KMS-11 (cell line): ENCODE measurements around the gene NSD1.

Experiments
- H2AFZ ChIP-seq: fragments of 200-600 bp; sonication (generic); 2 replicates; pipeline ENCODE4 v1.6.1; 2016; ENCODE audit warnings: antibody characterized with exemption, mixed run types, low read depth
- H3K27ac ChIP-seq: fragments of 200-600 bp; sonication (generic); 2 replicates; pipeline ENCODE4 v1.6.1; 2016; ENCODE audit warnings: mild to moderate bottlenecking, mixed run types
- H3K27me3 ChIP-seq: fragments of 200-600 bp; sonication (generic); 2 replicates; pipeline ENCODE4 v1.6.1; 2017; ENCODE audit warnings: mild to moderate bottlenecking, low read depth, mixed run types, moderate library complexity; ENCODE audit not compliant: insufficient read depth
- H3K36me3 ChIP-seq: fragments of 200-600 bp; sonication (generic); 2 replicates; pipeline ENCODE4 v1.6.1; 2017; ENCODE audit warnings: mild to moderate bottlenecking, mixed run types; ENCODE audit not compliant: insufficient read depth
- H3K4me1 ChIP-seq: fragments of 200-600 bp; sonication (generic); 2 replicates; pipeline ENCODE4 v1.6.1; 2016; ENCODE audit warnings: mild to moderate bottlenecking, low read depth, mixed run types; ENCODE audit not compliant: poor library complexity, severe bottlenecking
- H3K4me2 ChIP-seq: fragments of 200-600 bp; sonication (generic); 2 replicates; pipeline ENCODE4 v1.7.0; 2016; ENCODE audit warnings: mild to moderate bottlenecking, mixed run types
- H3K4me3 ChIP-seq: fragments of 200-600 bp; sonication (generic); IDR thresholded peaks from 2 replicates; pipeline ENCODE4 v1.6.1; 2017; ENCODE audit warnings: low read depth, low read length, mixed read lengths; ENCODE audit not compliant: insufficient read depth
- H3K79me2 ChIP-seq: fragments of 200-600 bp; sonication (generic); 2 replicates; pipeline ENCODE4 v1.6.1; 2016; ENCODE audit warnings: low read depth, mixed run types; ENCODE audit not compliant: insufficient read depth
- H3K9ac ChIP-seq: fragments of 200-600 bp; sonication (generic); 2 replicates; pipeline ENCODE4 v1.6.1; 2016; ENCODE audit warnings: mild to moderate bottlenecking, mixed run types
- H4K20me1 ChIP-seq: fragments of 200-600 bp; sonication (generic); 2 replicates; pipeline ENCODE4 v1.6.1; 2016; ENCODE audit warnings: mild to moderate bottlenecking, mixed run types; ENCODE audit not compliant: insufficient read depth
- TF ChIP-seq, protein P1 (sequence below): fragments of 200-600 bp; sonication (generic); conservative IDR thresholded peaks from 2 replicates; pipeline ENCODE4 v1.6.1; 2017; ENCODE audit warnings: low read depth, mild to moderate bottlenecking, antibody characterized with exemption, low read length, moderate library complexity, mixed read lengths

NSD1 gene

DNA sequence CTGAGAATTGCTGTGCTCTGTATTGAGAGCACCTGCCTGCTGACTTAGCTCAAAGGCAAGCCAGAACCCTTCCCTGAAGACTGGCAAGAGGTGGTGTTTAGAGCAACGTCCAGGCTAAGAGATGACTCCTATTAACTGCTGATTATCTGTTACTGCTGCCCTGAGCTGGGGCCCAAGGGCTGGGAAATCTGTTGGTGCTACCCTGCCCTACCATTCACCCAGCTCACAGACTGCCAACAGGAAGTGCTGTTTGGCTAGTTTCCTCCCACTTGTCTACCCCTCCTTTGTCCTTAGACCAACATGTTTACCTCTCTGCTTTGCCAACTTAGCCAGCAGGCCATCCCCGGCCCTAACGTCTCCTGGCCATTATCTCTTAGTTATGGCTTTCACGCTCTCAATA is 163.0 kb downstream of the NSD1 start:
- no peaks in the 10 kb centered on the region for H3K27me3 ChIP-seq
- H3K4me3 ChIP-seq, result no peak overlapping the region
- H3K79me2 ChIP-seq, result no peaks in the 10 kb centered on the region
- peaks cover 28% of the 10 kb centered on the region for H3K4me1 ChIP-seq
- H3K36me3 ChIP-seq, result no peaks in the 10 kb centered on the region
- H3K4me2 ChIP-seq, result no peak overlapping the region
- no peak overlapping the region for H2AFZ ChIP-seq
- no peaks in the 10 kb centered on the region for H4K20me1 ChIP-seq
- TF ChIP-seq, protein P1, sequence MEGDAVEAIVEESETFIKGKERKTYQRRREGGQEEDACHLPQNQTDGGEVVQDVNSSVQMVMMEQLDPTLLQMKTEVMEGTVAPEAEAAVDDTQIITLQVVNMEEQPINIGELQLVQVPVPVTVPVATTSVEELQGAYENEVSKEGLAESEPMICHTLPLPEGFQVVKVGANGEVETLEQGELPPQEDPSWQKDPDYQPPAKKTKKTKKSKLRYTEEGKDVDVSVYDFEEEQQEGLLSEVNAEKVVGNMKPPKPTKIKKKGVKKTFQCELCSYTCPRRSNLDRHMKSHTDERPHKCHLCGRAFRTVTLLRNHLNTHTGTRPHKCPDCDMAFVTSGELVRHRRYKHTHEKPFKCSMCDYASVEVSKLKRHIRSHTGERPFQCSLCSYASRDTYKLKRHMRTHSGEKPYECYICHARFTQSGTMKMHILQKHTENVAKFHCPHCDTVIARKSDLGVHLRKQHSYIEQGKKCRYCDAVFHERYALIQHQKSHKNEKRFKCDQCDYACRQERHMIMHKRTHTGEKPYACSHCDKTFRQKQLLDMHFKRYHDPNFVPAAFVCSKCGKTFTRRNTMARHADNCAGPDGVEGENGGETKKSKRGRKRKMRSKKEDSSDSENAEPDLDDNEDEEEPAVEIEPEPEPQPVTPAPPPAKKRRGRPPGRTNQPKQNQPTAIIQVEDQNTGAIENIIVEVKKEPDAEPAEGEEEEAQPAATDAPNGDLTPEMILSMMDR, result no peak
- no peak overlapping the region for H3K27ac ChIP-seq
- no peak overlapping the region for H3K9ac ChIP-seq

DNA sequence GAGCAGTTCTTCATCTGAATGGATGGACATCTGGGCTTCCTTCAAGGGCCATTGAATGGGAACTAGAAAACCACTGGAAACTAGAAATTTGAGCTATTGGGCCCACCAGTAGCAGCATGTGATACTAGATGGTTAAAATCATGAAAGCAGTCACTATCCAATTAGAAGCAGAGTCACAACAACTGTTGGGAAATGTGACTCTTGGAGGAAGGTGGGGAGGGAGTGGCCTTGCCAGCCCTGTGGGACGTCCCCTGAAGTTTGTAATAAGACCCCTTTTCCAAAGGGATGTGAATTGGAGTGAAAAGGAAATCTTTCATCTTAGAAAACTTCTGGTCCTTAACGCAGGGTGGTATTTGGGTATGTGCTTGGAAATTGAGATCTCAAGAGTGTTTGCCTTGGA is 164.3 kb downstream of the NSD1 start:
- Histone ChIP-seq H3K36me3 (no peaks in the 10 kb centered on the region), H4K20me1 (no peaks in the 10 kb centered on the region), H3K4me1 (peaks cover 31% of the 10 kb centered on the region), H3K27ac (no peak overlapping the region), H2AFZ (no peak overlapping the region), H3K4me3 (no peak overlapping the region), H3K4me2 (no peak overlapping the region), H3K27me3 (no peaks in the 10 kb centered on the region), H3K9ac (no peak overlapping the region), H3K79me2 (no peaks in the 10 kb centered on the region)
- TF ChIP-seq, protein P1, result no peak

DNA sequence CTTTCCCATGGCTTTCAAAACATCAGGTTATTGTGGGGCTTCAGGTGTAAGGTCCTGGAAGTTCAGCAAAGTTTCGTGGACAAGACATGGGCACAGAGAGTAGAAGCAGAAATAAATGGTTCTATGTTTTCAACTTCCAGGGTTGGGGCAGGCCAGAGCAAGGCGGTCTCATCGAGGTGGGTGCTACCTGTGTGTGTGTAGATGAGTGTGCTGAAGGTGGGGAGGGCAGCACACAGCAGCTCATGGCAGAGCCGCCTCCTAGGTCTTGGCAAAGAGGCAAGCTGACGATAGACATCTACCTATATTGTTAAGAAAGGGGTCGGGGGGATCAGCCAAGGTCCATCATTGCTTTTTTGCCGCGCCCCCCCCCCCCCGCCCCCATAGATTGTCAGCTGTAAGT is 166.1 kb downstream of the NSD1 start:
- H3K36me3 ChIP-seq, result no peaks in the 10 kb centered on the region
- H3K4me1 ChIP-seq, result peaks cover 31% of the 10 kb centered on the region
- no peak overlapping the region for H3K4me2 ChIP-seq
- no peak overlapping the region for H2AFZ ChIP-seq
- no peaks in the 10 kb centered on the region for H4K20me1 ChIP-seq
- peaks cover 8% of the 10 kb centered on the region; the same call in 1 of the 2 replicates for H3K79me2 ChIP-seq
- H3K4me3 ChIP-seq, result no peak overlapping the region
- H3K9ac ChIP-seq, result no peak overlapping the region
- H3K27ac ChIP-seq, result no peak overlapping the region
- TF ChIP-seq, protein P1, result no peak
- H3K27me3 ChIP-seq, result no peaks in the 10 kb centered on the region

DNA sequence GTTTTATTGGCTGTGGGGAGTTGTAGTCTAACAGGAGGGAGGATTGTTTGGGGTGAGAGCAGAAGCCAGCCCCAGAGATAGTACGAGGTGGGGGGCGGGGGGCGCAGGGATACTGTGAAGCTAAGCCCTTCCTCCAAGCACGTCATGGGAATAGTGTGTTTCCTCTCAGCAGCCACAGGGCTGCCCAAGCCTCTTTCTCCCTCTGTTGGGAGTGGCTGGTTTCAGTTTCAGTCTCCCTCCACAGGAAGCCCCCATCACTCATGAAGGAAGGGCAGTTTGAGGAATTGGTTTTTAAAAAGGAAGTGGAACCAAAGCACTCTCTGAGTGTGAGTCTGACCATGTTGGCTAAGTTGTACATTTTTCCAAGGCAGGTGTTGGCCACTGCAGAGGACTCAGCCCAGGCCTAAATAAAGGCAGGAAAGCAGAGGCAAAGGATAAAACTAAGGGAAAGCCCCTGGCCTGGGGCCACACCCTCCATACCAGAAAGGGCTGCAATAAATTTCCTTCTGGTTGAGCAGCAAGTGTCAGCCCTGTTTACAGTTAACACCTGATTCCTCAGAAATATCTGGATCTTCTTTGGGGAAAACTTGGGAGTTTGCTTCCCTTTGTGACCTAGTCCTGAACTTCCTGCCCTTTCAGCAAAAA is 166.8 kb downstream of the NSD1 start:
- peak overlapping the region; percentile 46 for H3K4me2 ChIP-seq
- H3K79me2 ChIP-seq, result peaks cover 15% of the 10 kb centered on the region
- peaks cover 36% of the 10 kb centered on the region for H3K4me1 ChIP-seq
- H3K4me3 ChIP-seq, result no peak overlapping the region
- H3K9ac ChIP-seq, result no peak overlapping the region
- H3K27me3 ChIP-seq, result no peaks in the 10 kb centered on the region
- H4K20me1 ChIP-seq, result no peaks in the 10 kb centered on the region
- TF ChIP-seq, protein P1, result no peak
- H3K36me3 ChIP-seq, result no peaks in the 10 kb centered on the region
- no peak overlapping the region for H2AFZ ChIP-seq
- peak overlapping the region; percentile 12; the same call in 1 of the 2 replicates for H3K27ac ChIP-seq
